Measurements from ENCODE around the gene RETREG3. TPM values are rescaled to one million over a fixed set of nuclear protein-coding genes. Genes with fewer than 3 reads are reported as not detected.
A peak's percentile ranks its signal among the peaks of the same experiment; 100 is the strongest.

The RETREG3 gene
- total and polyA plus RNA-seq, 2 of the 13 experiments (the other 11 are each of a cell fraction or from before 2014, with no cell fraction given) = 47.0 to 55.8 TPM

DNA sequence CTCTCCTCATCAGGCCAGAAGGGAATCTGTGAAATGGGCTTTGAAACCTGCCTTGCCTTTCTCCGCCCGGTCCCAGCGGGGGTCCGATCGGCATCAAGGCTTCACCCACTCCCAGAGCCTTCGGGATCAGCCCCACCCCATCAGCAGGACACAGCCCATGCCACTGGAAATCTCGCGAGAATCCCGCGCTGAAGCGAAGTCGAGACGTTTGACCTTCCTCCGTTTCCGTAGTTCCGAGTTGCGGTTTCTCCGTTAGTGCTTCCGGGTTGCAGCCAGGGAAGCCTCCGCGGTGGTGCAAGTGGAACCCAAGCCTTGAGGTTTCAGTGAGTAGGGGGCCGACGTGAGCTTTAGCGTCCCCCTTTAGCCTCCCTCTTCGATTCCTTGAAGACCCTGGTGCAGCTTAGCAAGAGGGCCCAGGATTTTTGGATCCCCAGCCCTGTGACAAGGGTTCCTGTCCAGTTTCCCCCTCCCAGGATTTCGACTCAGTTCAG is 47.2 kb downstream of the RETREG3 start, which contains the start of gene COASY (continued):
- TF ChIP-seq, protein P1, sequence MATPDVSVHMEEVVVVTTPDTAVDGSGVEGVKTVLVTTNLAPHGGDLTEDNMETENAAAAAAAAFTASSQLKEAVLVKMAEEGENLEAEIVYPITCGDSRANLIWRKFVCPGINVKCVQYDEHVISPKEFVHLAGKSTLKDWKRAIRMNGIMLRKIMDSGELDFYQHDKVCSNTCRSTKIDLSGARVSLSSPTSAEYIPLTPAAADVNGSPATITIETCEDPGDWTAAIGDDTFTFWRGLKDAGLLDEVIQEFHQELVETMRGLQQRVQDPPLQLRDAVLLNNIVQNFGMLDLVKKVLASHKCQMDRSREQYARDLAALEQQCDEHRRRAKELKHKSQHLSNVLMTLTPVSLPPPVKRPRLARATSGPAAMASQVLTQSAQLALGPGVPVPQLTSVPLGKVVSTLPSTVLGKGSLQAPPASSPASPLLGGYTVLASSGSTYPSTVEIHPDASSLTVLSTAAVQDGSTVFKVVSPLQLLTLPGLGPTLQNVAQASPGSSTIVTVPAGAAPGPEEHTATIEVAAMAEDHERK (CRISPR knock-in tag; IDR thresholded peaks at IDR 0.05; ENCODE audit: low read depth) = peak; percentile 65
- TF ChIP-seq ZNF619 (CRISPR knock-in tag; IDR thresholded peaks at IDR 0.05) = peak; percentile 79; the same call in 1 of the 2 replicates
- TF ChIP-seq CBX5 (CRISPR knock-in tag; IDR thresholded peaks at IDR 0.05; ENCODE audit: borderline replicate concordance) = peak; percentile 51; the same call in 1 of the 2 replicates
- peak; percentile 68 for TF ChIP-seq ZFP90 (CRISPR knock-in tag; IDR thresholded peaks at IDR 0.05; ENCODE audit: borderline replicate concordance)
- no peak for TF ChIP-seq CCAR2 (optimal IDR thresholded peaks at IDR 0.05; ENCODE audit: low read depth, low read length)
- TF ChIP-seq, protein P2, sequence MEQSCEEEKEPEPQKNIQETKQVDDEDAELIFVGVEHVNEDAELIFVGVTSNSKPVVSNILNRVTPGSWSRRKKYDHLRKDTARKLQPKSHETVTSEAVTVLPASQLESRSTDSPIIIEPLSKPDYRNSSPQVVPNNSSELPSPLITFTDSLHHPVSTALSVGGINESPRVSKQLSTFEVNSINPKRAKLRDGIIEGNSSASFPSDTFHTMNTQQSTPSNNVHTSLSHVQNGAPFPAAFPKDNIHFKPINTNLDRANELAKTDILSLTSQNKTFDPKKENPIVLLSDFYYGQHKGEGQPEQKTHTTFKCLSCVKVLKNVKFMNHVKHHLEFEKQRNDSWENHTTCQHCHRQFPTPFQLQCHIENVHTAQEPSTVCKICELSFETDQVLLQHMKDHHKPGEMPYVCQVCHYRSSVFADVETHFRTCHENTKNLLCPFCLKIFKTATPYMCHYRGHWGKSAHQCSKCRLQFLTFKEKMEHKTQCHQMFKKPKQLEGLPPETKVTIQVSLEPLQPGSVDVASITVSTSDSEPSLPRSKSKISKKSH (CRISPR knock-in tag; IDR thresholded peaks at IDR 0.05; ENCODE audit: borderline replicate concordance) = peak; percentile 78; the same call in 1 of the 2 replicates
- TF ChIP-seq, protein P3, sequence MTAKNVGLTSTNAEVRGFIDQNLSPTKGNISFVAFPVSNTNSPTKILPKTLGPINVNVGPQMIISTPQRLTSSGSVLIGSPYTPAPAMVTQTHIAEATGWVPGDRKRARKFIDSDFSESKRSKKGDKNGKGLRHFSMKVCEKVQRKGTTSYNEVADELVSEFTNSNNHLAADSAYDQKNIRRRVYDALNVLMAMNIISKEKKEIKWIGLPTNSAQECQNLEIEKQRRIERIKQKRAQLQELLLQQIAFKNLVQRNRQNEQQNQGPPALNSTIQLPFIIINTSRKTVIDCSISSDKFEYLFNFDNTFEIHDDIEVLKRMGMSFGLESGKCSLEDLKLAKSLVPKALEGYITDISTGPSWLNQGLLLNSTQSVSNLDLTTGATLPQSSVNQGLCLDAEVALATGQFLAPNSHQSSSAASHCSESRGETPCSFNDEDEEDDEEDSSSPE (CRISPR knock-in tag; IDR thresholded peaks at IDR 0.05) = peak; percentile 69; the same call in 1 of the 2 replicates
- TF ChIP-seq ZNF343 (CRISPR knock-in tag; IDR thresholded peaks at IDR 0.05) = no peak
- TF ChIP-seq, protein P4, sequence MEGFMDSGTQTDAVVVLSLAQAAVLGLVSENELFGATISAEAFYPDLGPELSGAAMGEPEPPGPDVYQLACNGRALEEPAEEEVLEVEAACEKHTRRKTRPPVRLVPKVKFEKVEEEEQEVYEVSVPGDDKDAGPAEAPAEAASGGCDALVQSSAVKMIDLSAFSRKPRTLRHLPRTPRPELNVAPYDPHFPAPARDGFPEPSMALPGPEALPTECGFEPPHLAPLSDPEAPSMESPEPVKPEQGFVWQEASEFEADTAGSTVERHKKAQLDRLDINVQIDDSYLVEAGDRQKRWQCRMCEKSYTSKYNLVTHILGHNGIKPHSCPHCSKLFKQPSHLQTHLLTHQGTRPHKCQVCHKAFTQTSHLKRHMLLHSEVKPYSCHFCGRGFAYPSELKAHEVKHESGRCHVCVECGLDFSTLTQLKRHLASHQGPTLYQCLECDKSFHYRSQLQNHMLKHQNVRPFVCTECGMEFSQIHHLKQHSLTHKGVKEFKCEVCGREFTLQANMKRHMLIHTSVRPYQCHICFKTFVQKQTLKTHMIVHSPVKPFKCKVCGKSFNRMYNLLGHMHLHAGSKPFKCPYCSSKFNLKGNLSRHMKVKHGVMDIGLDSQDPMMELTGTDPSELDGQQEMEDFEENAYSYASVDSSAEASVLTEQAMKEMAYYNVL (CRISPR knock-in tag; IDR thresholded peaks at IDR 0.05; ENCODE audit: borderline replicate concordance) = no peak
- TF ChIP-seq KAT7 (CRISPR knock-in tag; IDR thresholded peaks at IDR 0.05; ENCODE audit: borderline replicate concordance) = peak; percentile 63; the same call in 1 of the 2 replicates
- peak; percentile 50; the same call in 1 of the 2 replicates for TF ChIP-seq ZFP36L1 (CRISPR knock-in tag; IDR thresholded peaks at IDR 0.05)
- peak; percentile 37; the same call in 1 of the 2 replicates for TF ChIP-seq HNF4G (IDR thresholded peaks at IDR 0.05; ENCODE audit: borderline replicate concordance, low read depth, low read length)
- TF ChIP-seq HNF4G (CRISPR knock-in tag; IDR thresholded peaks at IDR 0.05; ENCODE audit: borderline replicate concordance, low read depth) = no peak; the same call in 1 of the 2 replicates
- TF ChIP-seq, protein P5, sequence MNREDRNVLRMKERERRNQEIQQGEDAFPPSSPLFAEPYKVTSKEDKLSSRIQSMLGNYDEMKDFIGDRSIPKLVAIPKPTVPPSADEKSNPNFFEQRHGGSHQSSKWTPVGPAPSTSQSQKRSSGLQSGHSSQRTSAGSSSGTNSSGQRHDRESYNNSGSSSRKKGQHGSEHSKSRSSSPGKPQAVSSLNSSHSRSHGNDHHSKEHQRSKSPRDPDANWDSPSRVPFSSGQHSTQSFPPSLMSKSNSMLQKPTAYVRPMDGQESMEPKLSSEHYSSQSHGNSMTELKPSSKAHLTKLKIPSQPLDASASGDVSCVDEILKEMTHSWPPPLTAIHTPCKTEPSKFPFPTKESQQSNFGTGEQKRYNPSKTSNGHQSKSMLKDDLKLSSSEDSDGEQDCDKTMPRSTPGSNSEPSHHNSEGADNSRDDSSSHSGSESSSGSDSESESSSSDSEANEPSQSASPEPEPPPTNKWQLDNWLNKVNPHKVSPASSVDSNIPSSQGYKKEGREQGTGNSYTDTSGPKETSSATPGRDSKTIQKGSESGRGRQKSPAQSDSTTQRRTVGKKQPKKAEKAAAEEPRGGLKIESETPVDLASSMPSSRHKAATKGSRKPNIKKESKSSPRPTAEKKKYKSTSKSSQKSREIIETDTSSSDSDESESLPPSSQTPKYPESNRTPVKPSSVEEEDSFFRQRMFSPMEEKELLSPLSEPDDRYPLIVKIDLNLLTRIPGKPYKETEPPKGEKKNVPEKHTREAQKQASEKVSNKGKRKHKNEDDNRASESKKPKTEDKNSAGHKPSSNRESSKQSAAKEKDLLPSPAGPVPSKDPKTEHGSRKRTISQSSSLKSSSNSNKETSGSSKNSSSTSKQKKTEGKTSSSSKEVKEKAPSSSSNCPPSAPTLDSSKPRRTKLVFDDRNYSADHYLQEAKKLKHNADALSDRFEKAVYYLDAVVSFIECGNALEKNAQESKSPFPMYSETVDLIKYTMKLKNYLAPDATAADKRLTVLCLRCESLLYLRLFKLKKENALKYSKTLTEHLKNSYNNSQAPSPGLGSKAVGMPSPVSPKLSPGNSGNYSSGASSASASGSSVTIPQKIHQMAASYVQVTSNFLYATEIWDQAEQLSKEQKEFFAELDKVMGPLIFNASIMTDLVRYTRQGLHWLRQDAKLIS (CRISPR knock-in tag; IDR thresholded peaks at IDR 0.05) = peak; percentile 22; the same call in 1 of the 2 replicates
- TF ChIP-seq ZFP82 (CRISPR knock-in tag; IDR thresholded peaks at IDR 0.05; ENCODE audit: borderline replicate concordance) = peak; percentile 50; the same call in 1 of the 2 replicates
- TF ChIP-seq CBX1 (IDR thresholded peaks at IDR 0.05; ENCODE audit: low read depth) = peak; percentile 41

Measured in HepG2 (cell line).